Measurements from ENCODE around the gene SLC1A5. TPM values are rescaled to one million over a fixed set of nuclear protein-coding genes. Genes with fewer than 3 reads are reported as not detected.

Gene SLC1A5
- total RNA-seq, 2 experiments from 2014 or later = 7.1 TPM

DNA sequence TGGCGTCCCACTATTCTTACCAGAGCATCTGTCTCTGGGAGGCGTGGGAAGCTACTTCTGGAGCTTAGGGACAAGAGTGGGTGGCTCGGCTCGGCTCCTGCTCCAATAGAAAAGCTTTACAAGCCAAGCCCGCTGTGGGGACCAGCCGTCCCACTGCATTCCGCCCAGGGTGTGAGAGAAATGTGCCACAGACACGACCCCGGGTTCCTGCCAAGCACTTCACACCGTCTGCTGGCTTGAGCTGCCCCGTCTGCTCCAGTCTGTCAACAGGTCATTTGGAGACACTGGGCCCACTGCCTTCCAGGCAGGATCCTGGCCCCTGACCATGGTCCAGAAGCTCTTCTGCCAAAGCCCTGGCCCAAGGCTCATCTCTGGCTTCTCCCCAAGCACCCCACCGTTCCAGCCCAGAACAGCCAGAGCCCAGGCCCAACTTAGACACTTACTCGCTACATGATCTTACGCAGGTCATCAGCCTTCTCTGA lies 49.1 kb downstream of the SLC1A5 start:
- no peak for DNase-seq

DNA sequence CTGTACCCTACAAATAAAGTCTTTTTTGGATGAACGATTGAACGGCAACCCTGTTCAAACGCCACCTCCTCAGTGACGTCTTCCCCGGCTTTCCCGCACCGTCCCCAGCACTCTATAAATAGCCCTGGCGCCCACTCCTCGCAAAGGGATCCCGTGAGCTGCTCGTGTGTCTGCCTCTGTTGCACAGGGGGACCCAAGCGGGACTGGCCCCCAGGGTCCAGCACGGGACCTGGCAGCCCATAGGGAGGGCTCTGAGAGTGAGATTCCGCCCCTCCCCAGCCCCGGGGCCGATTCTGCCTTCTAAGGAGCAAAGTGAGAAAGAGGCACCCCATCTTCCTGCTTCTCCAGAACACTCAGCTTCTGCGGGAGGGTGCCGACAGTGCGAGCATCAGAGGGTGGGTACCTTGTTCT lies 50.6 kb downstream of the SLC1A5 start:
- H3K36me3 ChIP-seq (ENCODE audit: insufficient read depth, low read length) = peaks cover 68% of the 10 kb centered on the region
- no peak overlapping the region for H3K27ac ChIP-seq (ENCODE audit: low read depth in 1 of 2, low read length in 2 of 2)
- Mint-ChIP-seq H3K27ac (no peak overlapping the region), H3K4me1 (ENCODE audit: low read depth) (peaks cover 21% of the 10 kb centered on the region), H3K4me3 (no peak overlapping the region), H3K36me3 (ENCODE audit: low read depth) (peaks cover 55% of the 10 kb centered on the region), H3K9me3 (no peaks in the 10 kb centered on the region), H3K27me3 (no peaks in the 10 kb centered on the region)
- ChIA-PET POLR2A (no interaction called here), CTCF (no interaction called here)
- no peak for DNase-seq
- no peaks in the 10 kb centered on the region for H3K27me3 ChIP-seq (ENCODE audit: control insufficient read depth in 1 of 2, insufficient read depth in 2 of 2, low read length in 2 of 2)
- no peak overlapping the region for H3K4me3 ChIP-seq (ENCODE audit: low read length)
- H3K4me1 ChIP-seq (ENCODE audit: insufficient read depth, low read length) = peaks cover 17% of the 10 kb centered on the region
- no peaks in the 10 kb centered on the region for H3K9me3 ChIP-seq (ENCODE audit: control insufficient read depth in 1 of 2, insufficient read depth in 1 of 2, low read length in 2 of 2)
- intact Hi-C loops (cut with DNase I, micrococcal nuclease) = no loop called here
- ATAC-seq (ENCODE audit: poor library complexity) = no peak
- TF ChIP-seq, protein P1, sequence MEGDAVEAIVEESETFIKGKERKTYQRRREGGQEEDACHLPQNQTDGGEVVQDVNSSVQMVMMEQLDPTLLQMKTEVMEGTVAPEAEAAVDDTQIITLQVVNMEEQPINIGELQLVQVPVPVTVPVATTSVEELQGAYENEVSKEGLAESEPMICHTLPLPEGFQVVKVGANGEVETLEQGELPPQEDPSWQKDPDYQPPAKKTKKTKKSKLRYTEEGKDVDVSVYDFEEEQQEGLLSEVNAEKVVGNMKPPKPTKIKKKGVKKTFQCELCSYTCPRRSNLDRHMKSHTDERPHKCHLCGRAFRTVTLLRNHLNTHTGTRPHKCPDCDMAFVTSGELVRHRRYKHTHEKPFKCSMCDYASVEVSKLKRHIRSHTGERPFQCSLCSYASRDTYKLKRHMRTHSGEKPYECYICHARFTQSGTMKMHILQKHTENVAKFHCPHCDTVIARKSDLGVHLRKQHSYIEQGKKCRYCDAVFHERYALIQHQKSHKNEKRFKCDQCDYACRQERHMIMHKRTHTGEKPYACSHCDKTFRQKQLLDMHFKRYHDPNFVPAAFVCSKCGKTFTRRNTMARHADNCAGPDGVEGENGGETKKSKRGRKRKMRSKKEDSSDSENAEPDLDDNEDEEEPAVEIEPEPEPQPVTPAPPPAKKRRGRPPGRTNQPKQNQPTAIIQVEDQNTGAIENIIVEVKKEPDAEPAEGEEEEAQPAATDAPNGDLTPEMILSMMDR (IDR thresholded peaks at IDR 0.05) = no peak

More for the DNA sequence above, 49.1 kb downstream of the SLC1A5 start:
- no peak overlapping the region for H3K4me3 ChIP-seq (ENCODE audit: low read length)
- no peaks in the 10 kb centered on the region for H3K27me3 Mint-ChIP-seq
- TF ChIP-seq, protein P1 (IDR thresholded peaks at IDR 0.05) = no peak
- intact Hi-C loops (cut with DNase I, micrococcal nuclease) = no loop called here
- H3K9me3 ChIP-seq (ENCODE audit: control insufficient read depth in 1 of 2, insufficient read depth in 1 of 2, low read length in 2 of 2) = no peaks in the 10 kb centered on the region
- peaks cover 26% of the 10 kb centered on the region for H3K4me1 ChIP-seq (ENCODE audit: insufficient read depth, low read length)
- no peak overlapping the region for H3K4me3 Mint-ChIP-seq
- peaks cover 34% of the 10 kb centered on the region for H3K4me1 Mint-ChIP-seq (ENCODE audit: low read depth)
- peaks cover 40% of the 10 kb centered on the region for H3K36me3 Mint-ChIP-seq (ENCODE audit: low read depth)
- peaks cover 52% of the 10 kb centered on the region for H3K36me3 ChIP-seq (ENCODE audit: insufficient read depth, low read length)
- no peak overlapping the region for H3K27ac ChIP-seq (ENCODE audit: low read depth in 1 of 2, low read length in 2 of 2)
- no peaks in the 10 kb centered on the region for H3K27me3 ChIP-seq (ENCODE audit: control insufficient read depth in 1 of 2, insufficient read depth in 2 of 2, low read length in 2 of 2)
- no peak overlapping the region for H3K27ac Mint-ChIP-seq
- ChIA-PET CTCF (no interaction called here), POLR2A (no interaction called here)
- ATAC-seq (ENCODE audit: poor library complexity) = no peak
- no peaks in the 10 kb centered on the region for H3K9me3 Mint-ChIP-seq

DNA sequence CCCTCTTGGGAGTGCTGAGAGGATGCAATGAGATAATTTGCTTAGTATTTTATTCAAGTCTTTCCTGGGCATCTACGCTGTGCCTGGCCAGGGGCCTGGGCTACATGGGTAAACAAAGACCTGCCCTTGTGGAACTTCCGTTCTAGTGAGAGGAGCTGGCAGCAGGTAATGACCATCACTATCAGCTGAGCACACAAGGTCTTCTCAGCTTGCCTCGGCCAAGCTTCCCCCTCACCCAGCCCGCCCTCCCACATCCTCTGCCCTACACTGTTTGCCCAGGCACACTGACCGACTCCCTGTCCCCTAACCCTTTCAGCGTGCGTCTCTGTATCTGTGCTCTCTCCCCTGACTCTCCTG lies 51.1 kb downstream of the SLC1A5 start:
- DNase-seq (no peak), ATAC-seq (ENCODE audit: poor library complexity) (no peak)
- Histone ChIP-seq H3K27me3 (ENCODE audit: control insufficient read depth in 1 of 2, insufficient read depth in 2 of 2, low read length in 2 of 2) (no peaks in the 10 kb centered on the region), H3K4me1 (ENCODE audit: insufficient read depth, low read length) (peaks cover 17% of the 10 kb centered on the region), H3K27ac (ENCODE audit: low read depth in 1 of 2, low read length in 2 of 2) (no peak overlapping the region), H3K9me3 (ENCODE audit: control insufficient read depth in 1 of 2, insufficient read depth in 1 of 2, low read length in 2 of 2) (no peaks in the 10 kb centered on the region), H3K36me3 (ENCODE audit: insufficient read depth, low read length) (peaks cover 72% of the 10 kb centered on the region), H3K4me3 (ENCODE audit: low read length) (no peak overlapping the region)
- intact Hi-C loops (cut with DNase I, micrococcal nuclease) = no loop called here
- POLR2A ChIA-PET = no interaction called here
- Mint-ChIP-seq H3K4me3 (no peak overlapping the region), H3K9me3 (no peaks in the 10 kb centered on the region), H3K27ac (no peak overlapping the region), H3K4me1 (ENCODE audit: low read depth) (peaks cover 19% of the 10 kb centered on the region), H3K27me3 (no peaks in the 10 kb centered on the region), H3K36me3 (ENCODE audit: low read depth) (peaks cover 56% of the 10 kb centered on the region)
- TF ChIP-seq, protein P1 (IDR thresholded peaks at IDR 0.05) = no peak
- CTCF ChIA-PET = no interaction called here

Measured in CD4-positive, alpha-beta T cell (primary cell).